HEK293 (cell line): Measurements from ENCODE around the gene PARD3.
A peak's percentile ranks its signal among the peaks of the same experiment; 100 is the strongest.

Experiments used
- CTCF ChIA-PET: fragments of 350-600 bp; formaldehyde crosslinking; extraction: SDS; loops from one replicate; lab custom pipeline; 2021; ENCODE audit warnings: antibody characterized with exemption; lab: Yijun Ruan, JAX
- POLR2A ChIA-PET: fragments of 300-600 bp; formaldehyde crosslinking; extraction: SDS; loops from one replicate; lab custom pipeline; 2020; ENCODE audit warnings: antibody characterized with exemption, inconsistent platforms; lab: Yijun Ruan, JAX
- H3K27ac ChIP-seq: fragments of 200-500 bp; sonication (Bioruptor generic); 2 replicates; pipeline ENCODE4 v1.5.1; 2014; ENCODE audit warnings: low read depth, low read length, control low read depth, inconsistent platforms; ENCODE audit errors: extremely low read depth
- H3K36me3 ChIP-seq, 2 experiments: fragments of 200-500 bp in 1 of 2; sonication (Bioruptor generic) in 1 of 2; 1 replicate in 1 of 2; 2 replicates in 1 of 2; pipeline ENCODE4 v1.5.1; 2014 to 2017; ENCODE audit warnings: inconsistent platforms in 2 of 2, low read length in 2 of 2; ENCODE audit not compliant: control insufficient read depth in 2 of 2, insufficient read depth in 1 of 2
- H3K4me1 ChIP-seq: fragments of 200-500 bp; sonication (Bioruptor generic); 2 replicates; pipeline ENCODE4 v1.5.1; 2014; ENCODE audit warnings: mild to moderate bottlenecking, low read length, inconsistent platforms; ENCODE audit not compliant: control insufficient read depth, insufficient read depth
- H3K4me3 ChIP-seq: 2 replicates; pipeline ENCODE4 v1.5.1; 2011; ENCODE audit warnings: low read depth, mild to moderate bottlenecking, control low read depth, low read length, moderate library complexity
- H3K9me3 ChIP-seq: fragments of 200-500 bp; sonication (Bioruptor generic); 2 replicates; pipeline ENCODE4 v1.5.1; 2014; ENCODE audit warnings: low read depth, low read length, inconsistent platforms; ENCODE audit not compliant: control insufficient read depth, insufficient read depth
- GLIS2 ChIP-seq: fragments of 450-650 bp; formaldehyde crosslinking; IDR thresholded peaks from 2 replicates; pipeline ENCODE4 v1.5.1; 2016; ENCODE audit warnings: missing biosample characterization, missing genetic modification characterization
- PRDM2 ChIP-seq: fragments of 450-650 bp; formaldehyde crosslinking; IDR thresholded peaks from 2 replicates; pipeline ENCODE4 v1.5.1; 2016; ENCODE audit warnings: missing biosample characterization, missing genetic modification characterization, borderline replicate concordance
- PRDM6 ChIP-seq: fragments of 450-650 bp; formaldehyde crosslinking; IDR thresholded peaks from 2 replicates; pipeline ENCODE4 v1.5.1; 2017; ENCODE audit warnings: missing biosample characterization, missing genetic modification characterization
- SCRT2 ChIP-seq: fragments of 450-650 bp; formaldehyde crosslinking; IDR thresholded peaks from 2 replicates; pipeline ENCODE4 v1.5.1; 2016; ENCODE audit warnings: missing biosample characterization, missing genetic modification characterization
- TRIM28 ChIP-seq: IDR thresholded peaks from 2 replicates; pipeline ENCODE4 v1.6.1; 2011; ENCODE audit warnings: low read length, control low read depth, borderline replicate concordance
- ZBTB1 ChIP-seq: fragments of 450-650 bp; formaldehyde crosslinking; IDR thresholded peaks from 2 replicates; pipeline ENCODE4 v1.5.1; 2016; ENCODE audit warnings: missing biosample characterization, missing genetic modification characterization
- ZBTB17 ChIP-seq: fragments of 450-650 bp; formaldehyde crosslinking; IDR thresholded peaks from 2 replicates; pipeline ENCODE4 v1.5.1; 2016; ENCODE audit warnings: missing biosample characterization, missing genetic modification characterization
- ZFP41 ChIP-seq: fragments of 450-650 bp; formaldehyde crosslinking; IDR thresholded peaks from 2 replicates; pipeline ENCODE4 v1.5.1; 2016; ENCODE audit warnings: missing biosample characterization, missing genetic modification characterization, borderline replicate concordance
- ZNF132 ChIP-seq: fragments of 450-650 bp; formaldehyde crosslinking; IDR thresholded peaks from 2 replicates; pipeline ENCODE4 v1.5.1; 2017; ENCODE audit warnings: missing biosample characterization, missing genetic modification characterization, borderline replicate concordance
- ZNF138 ChIP-seq: fragments of 450-650 bp; formaldehyde crosslinking; IDR thresholded peaks from 2 replicates; pipeline ENCODE4 v1.5.1; 2016; ENCODE audit warnings: missing biosample characterization, missing genetic modification characterization, borderline replicate concordance
- ZNF211 ChIP-seq: fragments of 450-650 bp; formaldehyde crosslinking; IDR thresholded peaks from 2 replicates; pipeline ENCODE4 v1.5.1; 2016; ENCODE audit warnings: low read depth, missing biosample characterization, missing genetic modification characterization
- ZNF223 ChIP-seq: fragments of 450-650 bp; formaldehyde crosslinking; IDR thresholded peaks from 2 replicates; pipeline ENCODE4 v1.5.1; 2016; ENCODE audit warnings: missing biosample characterization, missing genetic modification characterization
- ZNF23 ChIP-seq: fragments of 450-650 bp; formaldehyde crosslinking; IDR thresholded peaks from 2 replicates; pipeline ENCODE4 v1.5.1; 2016; ENCODE audit warnings: missing biosample characterization, missing genetic modification characterization, borderline replicate concordance
- ZNF362 ChIP-seq: fragments of 450-650 bp; formaldehyde crosslinking; IDR thresholded peaks from 2 replicates; pipeline ENCODE4 v1.5.1; 2016; ENCODE audit warnings: missing biosample characterization, missing genetic modification characterization
- ZNF394 ChIP-seq: fragments of 450-650 bp; formaldehyde crosslinking; IDR thresholded peaks from 2 replicates; pipeline ENCODE4 v1.5.1; 2016; ENCODE audit warnings: missing biosample characterization, missing genetic modification characterization, mild to moderate bottlenecking, moderate library complexity, borderline replicate concordance
- ZNF549 ChIP-seq: fragments of 450-650 bp; IDR thresholded peaks from 2 replicates; pipeline ENCODE4 v1.5.1; 2018; ENCODE audit warnings: missing biosample characterization, missing genetic modification characterization, mild to moderate bottlenecking, inconsistent platforms, moderate library complexity
- ZNF645 ChIP-seq: fragments of 450-650 bp; formaldehyde crosslinking; IDR thresholded peaks from 2 replicates; pipeline ENCODE4; 2016; ENCODE audit warnings: missing biosample characterization, missing genetic modification characterization
- ZNF837 ChIP-seq: fragments of 450-650 bp; formaldehyde crosslinking; IDR thresholded peaks from 2 replicates; pipeline ENCODE4 v1.5.1; 2016; ENCODE audit warnings: missing biosample characterization, missing genetic modification characterization
- ZSCAN23 ChIP-seq: fragments of 450-650 bp; formaldehyde crosslinking; IDR thresholded peaks from 2 replicates; pipeline ENCODE4 v1.5.1; 2016; ENCODE audit warnings: missing biosample characterization, missing genetic modification characterization

The PARD3 gene

GRCh38 chr10:34369120-34369519, 446.0 kb downstream of the PARD3 start (continued):
- TF ChIP-seq ZNF211 (tag by site-specific recombination) (no peak), ZNF138 (tag by site-specific recombination) (0 out of 2 replicates have a peak, but pooled peaks have one; percentile 37), ZNF23 (tag by site-specific recombination) (no peak), TRIM28 (no peak), ZFP41 (no peak), ZNF394 (tag by site-specific recombination) (peak; percentile 80; the same call in 1 of the 2 replicates), ZNF549 (tag by site-specific recombination) (no peak), ZSCAN23 (tag by site-specific recombination) (no peak), ZBTB17 (tag by site-specific recombination) (no peak), PRDM2 (tag by site-specific recombination) (no peak), ZNF132 (tag by site-specific recombination) (no peak), ZNF362 (tag by site-specific recombination) (no peak), ZNF223 (tag by site-specific recombination) (no peak), ZNF645 (no peak), SCRT2 (tag by site-specific recombination) (no peak)

- POLR2A ChIA-PET = no interaction called here
- no peaks in the 10 kb centered on the region for H3K9me3 ChIP-seq
- CTCF ChIA-PET = interaction anchor here (0.6 to 0.7 kb wide), 4 partner anchors 28 to 1144 kb away, joined by 3 to 6 read pairs (median 4); no protein-coding TSS in a partner anchor
- H3K4me3 ChIP-seq = no peak overlapping the region
- no peaks in the 10 kb centered on the region for H3K4me1 ChIP-seq
- no peak overlapping the region for H3K27ac ChIP-seq
- TF ChIP-seq ZNF837 (tag by site-specific recombination) = no peak
- TF ChIP-seq GLIS2 (tag by site-specific recombination) = no peak
- no peak for TF ChIP-seq PRDM6 (tag by site-specific recombination)
- TF ChIP-seq ZBTB1 (tag by site-specific recombination) = no peak
- H3K36me3 ChIP-seq = peaks cover 3 to 15% of the 10 kb centered on the region in 2 experiments; a peak in 2 of 3 replicates
Measured at GRCh38 chr10:34364253-34365037, 450.7 kb downstream of the PARD3 start.
